HG03103 (cell line): ENCODE results near the gene FXYD7.

Experiments
- ATAC-seq: cut with Tn5 transposase; IDR thresholded peaks from one replicate; pipeline ENCODE4 v1.9.1; 2021; ENCODE audit warnings: low read depth; ENCODE audit not compliant: unreplicated experiment

FXYD7 gene

DNA sequence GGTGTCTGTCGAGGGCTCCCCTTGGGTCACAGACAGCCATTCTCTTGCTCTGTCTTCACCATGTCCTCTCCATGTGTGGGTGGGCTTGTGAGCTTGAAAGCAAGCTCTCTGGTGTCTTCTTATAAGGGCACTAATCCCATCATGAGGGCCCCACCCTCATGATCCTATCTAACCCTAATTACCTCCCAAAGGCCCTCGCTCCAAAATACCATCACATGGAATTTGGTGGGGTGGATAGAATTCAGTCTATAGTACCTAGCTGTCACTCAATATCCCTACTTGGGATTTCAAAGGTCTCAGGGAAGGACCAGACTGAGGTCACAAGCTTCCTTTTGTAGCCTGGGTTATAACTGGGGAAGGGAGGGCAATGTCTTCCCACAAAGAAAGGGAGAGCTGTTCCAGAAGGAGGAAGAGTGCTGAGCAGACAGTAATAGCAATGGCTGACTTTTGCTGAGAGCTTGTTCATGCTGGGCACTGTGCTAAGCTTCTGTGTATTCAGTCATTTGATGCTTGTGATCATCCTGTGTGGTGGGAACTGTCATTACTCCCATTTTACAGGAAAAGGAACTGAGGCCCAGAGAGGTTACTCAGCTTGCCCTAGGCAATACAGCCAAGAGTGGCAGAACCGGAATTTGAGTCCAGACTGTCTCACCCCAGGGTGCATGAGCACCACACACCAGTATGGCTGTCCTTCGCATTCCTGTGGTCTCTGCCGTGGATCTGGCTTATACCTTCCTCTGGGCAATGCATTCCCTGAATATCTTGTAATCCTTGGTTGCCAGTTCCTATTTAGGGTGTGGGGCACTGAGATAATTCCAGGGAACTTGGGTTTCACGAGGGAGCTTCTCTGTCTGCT is 19.6 kb downstream of the FXYD7 start:
- no peak for ATAC-seq

DNA sequence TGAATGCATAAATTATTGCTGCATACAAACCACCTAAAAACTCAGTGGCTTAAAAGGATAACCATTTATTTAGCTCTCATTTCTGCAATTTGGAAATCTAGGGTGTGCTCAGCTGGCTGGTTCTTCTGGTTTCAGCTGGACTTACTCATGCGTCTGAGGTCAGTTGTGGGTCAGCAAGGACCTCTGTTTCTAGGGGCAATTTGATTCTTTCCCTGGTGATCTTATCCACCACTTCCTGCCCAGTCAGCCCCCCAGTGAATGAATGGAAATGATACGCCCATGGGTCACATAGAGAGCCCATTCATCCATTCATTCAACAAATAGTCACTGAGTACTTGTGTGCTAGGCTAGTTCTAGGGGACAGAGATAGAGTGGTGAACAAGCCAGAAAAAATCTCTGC is 21.4 kb downstream of the FXYD7 start:
- ATAC-seq, result no peak

DNA sequence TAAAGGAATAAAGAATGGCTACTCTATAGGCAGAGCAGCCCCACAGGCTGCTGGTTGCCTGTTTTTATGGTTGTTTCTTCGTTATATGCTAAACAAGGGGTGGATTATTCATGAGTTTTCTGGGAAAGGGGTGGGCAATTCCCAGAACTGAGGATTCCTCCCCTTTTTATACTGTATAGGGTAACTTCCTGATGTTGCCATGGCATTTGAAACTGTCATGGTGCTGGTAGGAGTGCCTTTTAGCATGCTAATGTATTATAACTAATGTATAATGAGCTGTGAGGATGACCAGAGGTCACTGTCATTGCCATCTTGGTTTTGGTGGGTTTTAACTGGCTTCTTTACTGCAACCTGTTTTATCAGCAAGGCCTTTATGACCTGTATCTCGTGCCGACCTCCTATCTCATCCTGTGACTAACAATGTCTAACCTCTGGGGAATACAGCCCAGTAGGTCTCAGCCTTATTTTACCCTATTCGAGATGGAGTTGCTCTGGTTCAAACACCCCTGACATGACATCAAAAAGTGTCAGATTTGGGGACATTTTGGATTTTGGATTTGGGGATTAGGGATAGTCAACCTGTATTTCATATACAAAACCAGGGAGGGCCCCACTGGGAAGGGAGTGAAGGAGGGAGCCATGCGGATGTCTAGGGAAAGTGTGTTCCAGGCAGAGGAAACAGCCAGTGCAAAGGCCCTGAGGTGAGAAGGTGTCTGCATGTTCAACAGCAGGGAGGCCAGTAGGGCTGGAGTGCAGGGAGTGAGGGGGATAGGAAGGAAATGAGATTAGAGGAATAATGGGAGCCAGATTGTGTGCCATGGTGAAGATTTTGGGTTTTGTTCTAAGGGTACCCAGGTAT is 22.4 kb downstream of the FXYD7 start:
- no peak for ATAC-seq

- ATAC-seq, result no peak
Measured at GRCh38 chr19:35166100-35167063, 23.3 kb downstream of the FXYD7 start.

DNA sequence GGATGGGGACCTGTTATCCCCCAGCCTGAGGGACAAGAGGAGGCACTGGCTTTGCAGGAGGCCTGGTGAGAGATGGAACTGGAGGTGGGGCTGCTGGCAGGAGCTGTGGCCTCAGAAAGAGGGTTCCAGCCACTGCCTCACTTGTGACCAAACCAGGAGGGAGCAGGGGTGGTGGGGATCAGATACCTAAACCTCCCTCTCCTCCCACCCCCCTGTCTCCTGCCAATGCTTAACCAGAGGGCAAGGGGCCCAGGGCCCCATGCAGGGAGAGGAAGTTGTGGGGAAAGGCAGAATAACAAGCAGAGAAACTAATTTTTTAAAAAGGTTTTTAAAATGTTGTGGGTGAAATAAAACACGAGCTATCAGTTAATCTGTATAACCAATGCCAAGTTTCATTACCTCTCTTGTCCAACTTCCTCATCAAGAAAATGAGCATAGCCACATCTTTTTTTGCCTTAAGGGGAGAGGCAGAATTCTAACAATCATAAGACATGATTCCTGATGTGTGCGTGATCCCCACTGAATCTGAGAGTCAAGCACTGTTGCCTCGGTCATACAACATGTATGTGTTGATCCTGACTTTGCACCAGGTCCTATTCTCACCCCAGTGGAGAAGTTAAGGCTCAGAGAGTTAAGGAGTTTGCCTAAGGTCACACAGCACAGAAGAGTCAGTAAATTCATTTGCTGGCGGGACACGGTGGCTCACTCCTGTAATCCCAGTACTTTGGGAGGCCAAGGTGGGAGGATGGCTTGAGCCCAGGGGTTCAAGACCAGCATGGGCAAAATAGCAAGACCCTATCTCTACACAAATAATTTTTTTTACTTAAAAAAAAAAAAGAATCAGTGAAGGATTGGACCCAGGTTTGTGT is 24.4 kb downstream of the FXYD7 start:
- ATAC-seq, result no peak

- no peak for ATAC-seq
Measured at GRCh38 chr19:35168196-35168595, 25.1 kb downstream of the FXYD7 start.

DNA sequence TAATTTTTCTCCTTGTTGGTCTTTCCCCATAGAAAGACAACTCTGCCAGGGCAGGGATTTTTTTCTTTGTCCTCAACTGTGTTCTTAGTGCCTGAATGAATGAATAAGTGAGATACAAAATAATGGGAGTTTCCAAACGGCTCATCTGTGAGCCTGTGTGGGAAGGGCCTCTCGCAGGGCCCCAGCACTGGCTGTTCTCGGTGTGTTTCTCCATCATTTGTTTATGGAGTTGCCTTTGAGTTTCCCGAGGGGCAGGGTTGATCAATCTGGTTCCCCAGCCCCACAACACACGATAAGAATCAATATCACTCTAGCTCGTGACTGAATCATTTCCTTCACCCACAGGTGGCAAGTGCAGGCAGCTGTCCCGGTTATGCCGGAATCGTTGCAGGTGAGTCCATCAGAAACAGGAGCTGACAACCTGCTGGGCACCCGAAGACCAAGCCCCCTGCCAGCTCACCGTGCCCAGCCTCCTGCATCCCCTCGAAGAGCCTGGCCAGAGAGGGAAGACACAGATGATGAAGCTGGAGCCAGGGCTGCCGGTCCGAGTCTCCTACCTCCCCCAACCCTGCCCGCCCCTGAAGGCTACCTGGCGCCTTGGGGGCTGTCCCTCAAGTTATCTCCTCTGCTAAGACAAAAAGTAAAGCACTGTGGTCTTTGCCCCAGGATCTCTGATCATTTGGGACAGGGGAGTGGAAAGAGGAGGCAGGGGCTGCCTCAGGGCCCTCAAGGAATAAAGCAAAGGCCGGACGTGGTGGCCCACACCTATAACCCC is 26.4 kb downstream of the FXYD7 start:
- ATAC-seq, result no peak

- no peak for ATAC-seq
Measured at GRCh38 chr19:35170359-35171061, 27.5 kb downstream of the FXYD7 start.

DNA sequence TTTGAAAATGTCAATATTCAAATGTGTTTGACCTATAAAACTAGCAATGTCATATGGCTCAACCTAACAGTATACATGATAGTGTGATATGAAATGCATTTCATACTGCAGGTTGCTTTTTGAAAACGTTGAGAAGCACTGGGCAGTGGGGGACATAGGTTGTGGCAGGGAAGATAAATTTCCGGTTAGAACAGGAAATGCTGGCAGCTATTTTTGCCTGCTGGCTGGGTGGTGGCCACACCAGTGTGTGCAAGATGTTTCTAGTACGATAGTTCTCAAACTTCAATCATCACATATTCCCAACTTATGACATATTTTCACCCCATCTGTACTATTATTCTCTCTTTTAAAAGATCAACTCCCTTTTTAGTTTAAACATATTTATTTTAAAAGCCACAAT is 28.7 kb downstream of the FXYD7 start:
- ATAC-seq, result no peak

DNA sequence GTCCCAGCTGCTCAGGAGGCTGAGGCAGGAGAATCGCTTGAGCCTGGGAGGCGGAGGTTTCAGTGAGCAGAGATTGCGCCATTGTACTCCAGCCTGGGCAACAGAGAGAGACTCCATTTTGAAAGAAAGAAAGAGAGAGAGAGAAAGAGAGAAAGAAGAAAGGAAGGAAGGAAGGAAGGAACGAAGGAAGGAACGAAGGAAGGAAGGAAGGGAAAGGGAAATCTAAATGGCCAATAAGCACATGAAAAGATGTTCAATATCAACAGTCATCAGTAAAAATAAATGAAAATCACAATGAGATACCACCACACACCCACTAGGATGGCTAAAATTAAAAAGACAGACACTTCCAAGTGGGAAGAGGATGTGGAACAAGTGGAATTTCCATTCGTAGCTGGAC is 31.2 kb downstream of the FXYD7 start:
- ATAC-seq, result no peak

- ATAC-seq, result no peak
Measured at GRCh38 chr19:35176181-35176570, 33.1 kb downstream of the FXYD7 start.

DNA sequence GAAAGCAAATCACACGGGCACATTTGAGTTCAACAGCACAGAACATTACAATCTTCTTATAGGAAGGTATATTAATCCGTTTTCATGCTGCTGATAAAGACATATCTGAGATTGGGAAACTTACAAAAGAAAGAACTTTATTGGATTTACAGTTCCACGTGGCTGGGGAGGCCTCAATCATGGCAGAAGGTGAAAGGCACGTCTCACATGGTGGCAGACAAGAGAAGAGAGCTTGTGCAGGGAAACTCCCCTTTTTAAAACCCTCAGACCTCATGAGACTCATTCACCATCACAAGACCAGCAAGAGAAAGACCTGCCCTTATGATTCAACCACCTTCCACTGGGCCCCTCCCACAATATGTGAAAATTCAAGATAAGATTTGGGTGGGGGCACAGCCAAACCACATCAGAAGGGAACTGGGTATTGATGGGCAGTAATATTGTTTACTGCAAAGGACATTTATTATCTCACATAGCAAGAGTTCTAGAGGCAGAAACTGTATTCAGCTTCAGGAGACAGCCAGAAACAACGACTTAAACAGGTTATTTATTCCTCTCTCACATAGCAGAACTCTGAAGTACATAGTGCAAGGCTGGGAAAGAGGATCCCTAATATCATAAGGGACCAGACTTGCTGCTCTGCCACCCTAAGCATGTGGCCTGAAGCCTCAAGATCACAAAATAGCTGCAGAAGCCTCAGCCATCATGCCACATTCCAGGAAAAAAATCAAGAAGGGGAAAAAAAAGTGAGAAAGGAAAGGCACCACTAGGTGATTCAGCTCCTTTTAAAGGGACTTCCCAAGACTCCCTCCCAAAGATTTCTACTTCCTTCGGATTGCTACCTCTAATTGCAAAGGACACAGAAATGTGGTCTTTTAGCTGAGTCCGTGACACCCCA is 34.6 kb downstream of the FXYD7 start:
- ATAC-seq, result no peak

GRCh38 chr19:35178701-35179100 is 35.6 kb downstream of the FXYD7 start:
- ATAC-seq, result no peak

DNA sequence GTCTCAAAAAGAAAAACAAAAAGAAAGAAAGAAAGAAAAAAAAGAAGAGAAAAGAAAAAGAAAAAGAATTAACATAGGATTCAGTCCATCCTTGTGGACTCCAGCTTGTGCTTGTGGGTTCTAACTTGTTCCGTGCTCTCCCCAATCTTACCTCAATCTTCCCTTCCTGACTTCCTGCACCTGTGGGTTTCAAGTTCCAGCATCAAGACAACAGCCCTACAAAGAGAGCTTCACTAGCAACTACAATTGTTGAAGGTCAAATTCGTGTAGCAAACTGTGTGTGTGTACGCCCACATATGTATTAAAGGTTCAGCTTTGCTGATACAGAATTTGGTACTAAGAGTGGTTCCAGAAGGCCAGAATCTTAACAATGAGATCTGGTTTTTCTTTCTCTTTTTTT is 36.8 kb downstream of the FXYD7 start:
- no peak for ATAC-seq

- ATAC-seq, result no peak
Measured at GRCh38 chr19:35181387-35181786, 38.3 kb downstream of the FXYD7 start.

DNA sequence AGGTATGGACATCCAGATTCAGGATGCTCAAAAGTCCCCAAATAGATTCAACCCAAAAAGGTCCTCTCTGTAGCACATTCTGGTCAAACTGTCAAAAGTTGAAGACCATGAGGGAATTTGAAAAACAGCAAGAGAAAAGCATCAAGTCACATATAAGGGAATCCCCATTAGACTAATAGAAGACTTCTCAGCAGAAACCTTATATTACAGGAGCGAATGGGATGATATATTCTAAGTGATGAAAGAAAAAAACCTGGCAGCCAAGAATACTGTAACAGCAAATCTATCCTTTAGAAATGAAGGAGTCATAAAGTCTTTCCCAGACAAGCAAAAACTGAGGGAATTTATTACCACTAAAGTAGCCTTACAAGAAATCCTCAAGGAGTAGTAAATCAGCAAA is 41.2 kb downstream of the FXYD7 start:
- no peak for ATAC-seq

DNA sequence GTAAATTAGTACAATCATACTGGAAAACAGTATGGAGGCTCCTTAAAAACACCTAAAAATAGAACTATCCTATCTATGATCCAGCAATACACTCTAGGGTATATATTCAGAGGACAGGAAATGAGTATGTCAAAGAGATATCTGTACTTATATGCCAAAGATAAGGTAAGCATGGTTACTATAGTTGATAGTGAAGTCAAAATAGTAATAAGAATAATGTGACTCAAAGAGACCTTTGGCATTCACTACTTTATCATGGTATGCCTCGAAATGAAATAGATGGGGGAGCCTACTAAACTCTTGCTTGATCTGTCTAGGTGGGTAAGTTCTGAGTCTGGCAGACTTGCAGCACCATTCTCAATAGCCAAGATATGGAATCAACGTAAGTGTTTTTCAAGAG is 41.8 kb downstream of the FXYD7 start:
- ATAC-seq, result no peak
